Activated naive CD4-positive, alpha-beta T cell treated with anti-CD3 and anti-CD28 coated beads for 36 hours (primary cell): ENCODE measurements around the gene ENPP3. TPM values are rescaled to one million over a fixed set of nuclear protein-coding genes. Genes with fewer than 3 reads are reported as not detected.

ENCODE experiments used
- CTCF ChIA-PET: fragments of 350-600 bp; sonication (Branson Sonifier 250); formaldehyde crosslinking; loops from one replicate; lab custom pipeline; 2021; ENCODE audit warnings: antibody characterized with exemption; lab: Charles Lee
- DNase-seq: peaks from one replicate; pipeline ENCODE4 v3.0.0-alpha.2; 2020
- H3K27ac Mint-ChIP-seq: one replicate; pipeline ENCODE4 v1.8.0; 2021; ENCODE audit warnings: mild to moderate bottlenecking, mixed read lengths
- H3K27me3 Mint-ChIP-seq: one replicate; pipeline ENCODE4 v1.8.0; 2021; ENCODE audit warnings: low read depth, mixed read lengths
- H3K36me3 Mint-ChIP-seq: one replicate; pipeline ENCODE4 v1.8.0; 2021; ENCODE audit warnings: low read depth, mixed read lengths
- H3K4me1 Mint-ChIP-seq: one replicate; pipeline ENCODE4 v1.8.0; 2021; ENCODE audit warnings: low read depth, mixed read lengths
- H3K4me3 Mint-ChIP-seq: one replicate; pipeline ENCODE4 v1.8.0; 2021; ENCODE audit warnings: mild to moderate bottlenecking, moderate library complexity, mixed read lengths
- H3K9me3 Mint-ChIP-seq: one replicate; pipeline ENCODE4 v1.8.0; 2021; ENCODE audit warnings: mixed read lengths
- intact Hi-C: fragments of 100-400 bp; cut with micrococcal nuclease; formaldehyde crosslinking; loops from one replicate; pipeline ENCODE4 v1.15.1; 2023
- total RNA-seq, 2 experiments: library from RNA; stranded (reverse); gene quantifications; one replicate each; pipeline ENCODE4 v1.2.3, GENCODE V29; 2021

The ENPP3 gene
- total RNA-seq, 2 experiments from 2014 or later: 0.96 to 1.2 TPM

DNA sequence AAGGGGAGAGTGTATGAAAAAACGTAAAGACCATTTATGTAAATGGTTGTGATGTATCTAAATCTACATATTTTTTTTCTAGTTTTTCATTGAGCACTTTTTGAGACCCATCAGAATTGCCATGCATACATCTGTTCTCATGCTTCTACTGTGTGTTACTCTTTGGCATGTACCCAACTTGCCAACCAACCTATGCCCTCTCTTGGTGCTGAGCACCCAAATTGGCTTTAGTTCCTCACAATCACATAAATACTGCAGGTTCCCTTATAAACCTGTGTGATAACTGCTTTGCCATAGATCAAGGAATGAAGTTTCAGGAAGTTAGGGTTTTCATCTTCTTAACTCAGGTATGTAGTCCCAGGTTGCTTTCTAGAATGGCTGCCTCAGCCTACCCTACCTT, 7.8 kb downstream of the ENPP3 start:
- CTCF ChIA-PET: no interaction called here
- intact Hi-C loops: no loop called here
- no peaks in the 10 kb centered on the region for H3K36me3 Mint-ChIP-seq
- no peak overlapping the region for H3K27ac Mint-ChIP-seq
- H3K9me3 Mint-ChIP-seq: no peaks in the 10 kb centered on the region
- DNase-seq: no peak
- H3K4me3 Mint-ChIP-seq: no peak overlapping the region
- peaks cover 4% of the 10 kb centered on the region for H3K4me1 Mint-ChIP-seq
- no peaks in the 10 kb centered on the region for H3K27me3 Mint-ChIP-seq

DNA sequence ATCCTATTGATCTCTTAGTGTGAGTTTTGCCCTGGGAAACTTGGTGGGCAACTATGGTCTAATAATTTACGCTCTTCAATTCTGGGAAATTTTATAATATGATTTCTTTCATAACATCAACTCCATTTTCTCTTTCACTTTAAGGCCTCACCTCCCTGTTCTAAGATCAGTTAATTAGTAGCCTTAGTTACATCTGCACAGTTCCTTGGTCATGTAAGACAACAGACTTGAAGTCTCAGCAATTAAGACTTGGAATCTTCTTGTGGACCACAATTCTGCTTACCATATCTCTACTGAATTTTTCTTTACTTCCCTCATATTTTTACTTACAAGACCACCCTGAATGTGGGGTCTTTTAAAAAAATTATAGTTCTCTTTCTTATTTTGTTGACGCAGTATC, 8.7 kb downstream of the ENPP3 start:
- Mint-ChIP-seq H3K9me3 (no peaks in the 10 kb centered on the region), H3K27me3 (no peaks in the 10 kb centered on the region), H3K36me3 (no peaks in the 10 kb centered on the region), H3K27ac (no peak overlapping the region), H3K4me1 (peaks cover 2% of the 10 kb centered on the region), H3K4me3 (no peak overlapping the region)
- DNase-seq: no peak
- intact Hi-C loops: no loop called here
- CTCF ChIA-PET: interaction anchor here (1.5 kb wide), 1 partner anchor 18 kb away, joined by 3 read pairs; the partner anchor contains the start of gene MED23

- intact Hi-C loops: no loop called here
- CTCF ChIA-PET: interaction anchor here (1.5 kb wide), 1 partner anchor 18 kb away, joined by 3 read pairs; the partner anchor contains the start of gene MED23
- Mint-ChIP-seq H3K27ac (no peak overlapping the region), H3K27me3 (no peaks in the 10 kb centered on the region), H3K4me1 (peaks cover 2% of the 10 kb centered on the region), H3K9me3 (no peaks in the 10 kb centered on the region), H3K4me3 (no peak overlapping the region), H3K36me3 (no peaks in the 10 kb centered on the region)
- no peak for DNase-seq
Measured at GRCh38 chr6:131646249-131646670, 9.2 kb downstream of the ENPP3 start.

- CTCF ChIA-PET: no interaction called here
- no peak for DNase-seq
- Mint-ChIP-seq H3K4me1 (peaks cover 2% of the 10 kb centered on the region), H3K27me3 (no peaks in the 10 kb centered on the region), H3K4me3 (no peak overlapping the region), H3K27ac (no peak overlapping the region), H3K9me3 (no peaks in the 10 kb centered on the region), H3K36me3 (peaks cover 1% of the 10 kb centered on the region)
- intact Hi-C loops: no loop called here
Measured at GRCh38 chr6:131651782-131652181, 14.7 kb downstream of the ENPP3 start.

DNA sequence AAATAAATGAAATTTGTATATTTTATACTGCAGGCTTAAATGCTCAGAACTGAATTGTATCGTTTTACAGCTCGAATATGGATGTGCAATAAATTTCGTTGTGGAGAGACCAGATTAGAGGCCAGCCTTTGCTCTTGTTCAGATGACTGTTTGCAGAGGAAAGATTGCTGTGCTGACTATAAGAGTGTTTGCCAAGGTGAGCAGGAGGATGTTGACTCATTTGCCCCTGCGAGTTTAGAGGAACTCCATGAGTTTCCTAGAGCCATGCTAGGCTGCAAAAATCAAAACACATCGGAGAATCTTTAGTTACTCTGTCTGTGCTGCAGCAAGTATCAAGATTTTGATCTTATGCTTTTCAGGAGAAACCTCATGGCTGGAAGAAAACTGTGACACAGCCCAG, 15.4 kb downstream of the ENPP3 start:
- Mint-ChIP-seq H3K9me3 (no peaks in the 10 kb centered on the region), H3K27me3 (no peaks in the 10 kb centered on the region), H3K36me3 (peaks cover 1% of the 10 kb centered on the region), H3K4me3 (no peak overlapping the region), H3K27ac (no peak overlapping the region), H3K4me1 (peaks cover 2% of the 10 kb centered on the region)
- no peak for DNase-seq
- CTCF ChIA-PET: no interaction called here
- intact Hi-C loops: no loop called here

GRCh38 chr6:131654326-131654725, 17.2 kb downstream of the ENPP3 start:
- no peaks in the 10 kb centered on the region for H3K27me3 Mint-ChIP-seq
- no peak for DNase-seq
- H3K4me1 Mint-ChIP-seq: peaks cover 2% of the 10 kb centered on the region
- CTCF ChIA-PET: interaction anchor here (0.7 to 3.6 kb wide), 2 partner anchors 26 to 171 kb away, joined by 3 to 15 read pairs; partner anchors contain the start of gene MED23
- peaks cover 1% of the 10 kb centered on the region for H3K36me3 Mint-ChIP-seq
- no peak overlapping the region for H3K4me3 Mint-ChIP-seq
- H3K9me3 Mint-ChIP-seq: no peaks in the 10 kb centered on the region
- H3K27ac Mint-ChIP-seq: no peak overlapping the region
- intact Hi-C loops: no loop called here

- CTCF ChIA-PET: interaction anchor here (0.6 to 3.6 kb wide), 2 partner anchors 27 to 1008 kb away, joined by 4 to 15 read pairs; partner anchors contain the start of gene MED23
- Mint-ChIP-seq H3K4me3 (no peak overlapping the region), H3K36me3 (peaks cover 1% of the 10 kb centered on the region), H3K27ac (no peak overlapping the region), H3K27me3 (no peaks in the 10 kb centered on the region), H3K9me3 (no peaks in the 10 kb centered on the region), H3K4me1 (no peaks in the 10 kb centered on the region)
- no peak for DNase-seq
- intact Hi-C loops: no loop called here
Measured at GRCh38 chr6:131655387-131655786, 18.3 kb downstream of the ENPP3 start.

- CTCF ChIA-PET: interaction anchor here (3.6 kb wide), 1 partner anchor 28 kb away, joined by 15 read pairs; the partner anchor contains the start of gene MED23
- intact Hi-C loops: no loop called here
- Mint-ChIP-seq H3K27ac (no peak overlapping the region), H3K9me3 (no peaks in the 10 kb centered on the region), H3K4me1 (no peaks in the 10 kb centered on the region), H3K4me3 (no peak overlapping the region), H3K36me3 (peaks cover 1% of the 10 kb centered on the region), H3K27me3 (no peaks in the 10 kb centered on the region)
- DNase-seq: no peak
Measured at GRCh38 chr6:131655951-131656350, 18.8 kb downstream of the ENPP3 start.

- DNase-seq: no peak
- Mint-ChIP-seq H3K4me3 (no peak overlapping the region), H3K27ac (no peak overlapping the region), H3K36me3 (peaks cover 1% of the 10 kb centered on the region), H3K4me1 (no peaks in the 10 kb centered on the region), H3K9me3 (no peaks in the 10 kb centered on the region), H3K27me3 (no peaks in the 10 kb centered on the region)
- intact Hi-C loops: no loop called here
- CTCF ChIA-PET: interaction anchor here (1.0 to 3.6 kb wide), 2 partner anchors 8 to 28 kb away, joined by 3 to 15 read pairs; partner anchors contain the start of gene MED23
Measured at GRCh38 chr6:131656667-131657066, 19.6 kb downstream of the ENPP3 start.

GRCh38 chr6:131657222-131657621, 20.1 kb downstream of the ENPP3 start:
- no peaks in the 10 kb centered on the region for H3K9me3 Mint-ChIP-seq
- intact Hi-C loops: no loop called here
- CTCF ChIA-PET: interaction anchor here (0.8 to 1.6 kb wide), 4 partner anchors 8 to 38 kb away, joined by 3 to 4 read pairs (median 3); partner anchors contain the start of gene MED23

GRCh38 chr6:131657630-131658111, 20.6 kb downstream of the ENPP3 start:
- no peak for DNase-seq
- Mint-ChIP-seq H3K36me3 (peaks cover 1% of the 10 kb centered on the region), H3K27me3 (no peaks in the 10 kb centered on the region), H3K4me1 (no peaks in the 10 kb centered on the region), H3K27ac (no peak overlapping the region), H3K4me3 (no peak overlapping the region), H3K9me3 (no peaks in the 10 kb centered on the region)
- intact Hi-C loops: no loop called here
- CTCF ChIA-PET: interaction anchor here (0.8 to 1.6 kb wide), 5 partner anchors 9 to 137 kb away, joined by 3 to 4 read pairs (median 3); partner anchors contain the start of gene MED23

More at GRCh38 chr6:131657222-131657621, 20.1 kb downstream of the ENPP3 start:
- DNase-seq: no peak
- Mint-ChIP-seq H3K27ac (no peak overlapping the region), H3K4me1 (no peaks in the 10 kb centered on the region), H3K4me3 (no peak overlapping the region), H3K27me3 (no peaks in the 10 kb centered on the region), H3K36me3 (peaks cover 1% of the 10 kb centered on the region)

DNA sequence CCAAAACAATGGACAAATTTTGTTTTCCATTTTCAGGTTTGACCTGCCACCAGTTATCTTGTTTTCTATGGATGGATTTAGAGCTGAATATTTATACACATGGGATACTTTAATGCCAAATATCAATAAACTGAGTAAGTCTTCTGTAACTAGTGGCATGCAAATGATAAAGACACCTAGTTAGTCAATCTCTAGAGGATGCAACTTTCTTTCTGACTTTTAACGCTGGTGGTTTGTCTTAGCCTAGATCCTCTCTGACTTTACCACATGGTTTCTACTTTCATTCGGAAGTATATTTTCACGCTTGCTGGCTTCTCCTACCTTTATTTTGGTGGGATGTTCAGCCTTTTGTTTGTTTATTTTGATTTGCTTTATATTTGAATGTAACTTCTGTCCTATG, 21.2 kb downstream of the ENPP3 start:
- no peak overlapping the region for H3K4me3 Mint-ChIP-seq
- no peaks in the 10 kb centered on the region for H3K9me3 Mint-ChIP-seq
- no peaks in the 10 kb centered on the region for H3K4me1 Mint-ChIP-seq
- DNase-seq: no peak
- H3K27ac Mint-ChIP-seq: no peak overlapping the region
- H3K36me3 Mint-ChIP-seq: peaks cover 1% of the 10 kb centered on the region
- CTCF ChIA-PET: interaction anchor here (0.8 to 1.6 kb wide), 2 partner anchors 30 to 138 kb away, joined by 3 to 4 read pairs; partner anchors contain the start of gene MED23
- intact Hi-C loops: no loop called here
- no peaks in the 10 kb centered on the region for H3K27me3 Mint-ChIP-seq

- intact Hi-C loops: no loop called here
- DNase-seq: no peak
- Mint-ChIP-seq H3K4me1 (no peaks in the 10 kb centered on the region), H3K9me3 (no peaks in the 10 kb centered on the region), H3K36me3 (no peaks in the 10 kb centered on the region), H3K27ac (no peak overlapping the region), H3K27me3 (no peaks in the 10 kb centered on the region), H3K4me3 (no peak overlapping the region)
- CTCF ChIA-PET: interaction anchor here (1.8 kb wide), 1 partner anchor 31 kb away, joined by 8 read pairs; the partner anchor contains the start of gene MED23
Measured at GRCh38 chr6:131660195-131660594, 23.1 kb downstream of the ENPP3 start.
